Measurements from ENCODE around the gene NASP.

NASP gene

DNA sequence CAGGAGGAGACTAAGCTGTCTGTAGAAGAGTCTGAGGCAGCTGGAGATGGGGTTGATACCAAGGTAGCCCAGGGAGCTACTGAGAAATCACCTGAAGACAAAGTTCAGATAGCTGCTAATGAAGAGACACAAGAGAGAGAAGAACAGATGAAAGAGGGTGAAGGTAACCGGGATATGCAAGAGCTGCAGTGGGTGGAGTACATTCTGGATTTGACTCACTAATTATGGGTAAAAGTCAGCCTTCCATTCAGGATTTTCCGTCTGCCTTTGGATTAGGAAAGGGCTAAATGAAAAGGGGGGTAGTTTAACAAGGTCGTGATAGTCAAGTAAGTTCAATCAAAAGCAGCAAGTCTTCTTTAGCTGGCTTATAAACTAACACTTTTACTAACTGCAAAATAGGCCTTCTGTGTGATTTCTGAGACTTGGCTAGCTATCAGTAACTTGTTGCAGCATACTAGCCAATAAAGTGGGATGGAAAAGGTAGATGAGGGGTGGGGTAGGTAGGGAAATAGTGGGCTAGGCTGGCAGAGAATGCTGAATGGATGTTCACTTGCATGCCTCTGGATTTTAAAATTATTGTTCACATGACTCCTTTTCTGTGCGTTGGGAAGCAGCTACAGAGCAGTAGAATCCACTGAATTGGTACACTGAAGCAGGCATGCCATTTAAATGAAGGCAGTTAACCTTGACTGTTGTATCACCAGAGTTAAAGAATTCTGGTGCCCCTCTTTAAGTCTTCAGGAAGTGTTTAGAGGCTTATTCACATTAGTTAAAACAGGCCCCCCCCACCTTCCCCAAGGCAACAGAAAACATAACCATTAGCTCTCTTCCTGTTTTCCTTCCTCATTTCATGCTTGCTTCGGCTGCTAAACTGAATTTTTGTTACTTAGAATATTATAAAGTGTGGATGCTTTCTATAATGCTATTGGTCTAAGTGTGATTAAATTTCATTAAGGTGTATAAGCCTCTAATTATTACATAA is 24.6 kb downstream of the NASP start:
- TF ChIP-seq, protein P1, sequence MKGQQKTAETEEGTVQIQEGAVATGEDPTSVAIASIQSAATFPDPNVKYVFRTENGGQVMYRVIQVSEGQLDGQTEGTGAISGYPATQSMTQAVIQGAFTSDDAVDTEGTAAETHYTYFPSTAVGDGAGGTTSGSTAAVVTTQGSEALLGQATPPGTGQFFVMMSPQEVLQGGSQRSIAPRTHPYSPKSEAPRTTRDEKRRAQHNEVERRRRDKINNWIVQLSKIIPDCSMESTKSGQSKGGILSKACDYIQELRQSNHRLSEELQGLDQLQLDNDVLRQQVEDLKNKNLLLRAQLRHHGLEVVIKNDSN (IDR thresholded peaks at IDR 0.05), result no peak
- no peak for TF ChIP-seq YY1 (IDR thresholded peaks at IDR 0.05; ENCODE audit: low read depth)
- no peak for TF ChIP-seq NFIC (IDR thresholded peaks at IDR 0.05)
- no peak for TF ChIP-seq TEAD4 (IDR thresholded peaks at IDR 0.05)
- no peak for TF ChIP-seq TCF12 (IDR thresholded peaks at IDR 0.05; ENCODE audit: low read depth)
- no peak for TF ChIP-seq MAX (IDR thresholded peaks at IDR 0.05)

GRCh38 chr1:45610589-45611226 is 26.9 kb downstream of the NASP start:
- TF ChIP-seq, protein P1 (IDR thresholded peaks at IDR 0.05), result no peak
- no peak for TF ChIP-seq ZBTB7A (IDR thresholded peaks at IDR 0.05; ENCODE audit: low read depth)
- no peak for TF ChIP-seq CEBPB (IDR thresholded peaks at IDR 0.05)
- TF ChIP-seq RAD21 (IDR thresholded peaks at IDR 0.05; ENCODE audit: low read depth), result no peak
- TF ChIP-seq NFIC (IDR thresholded peaks at IDR 0.05), result no peak
- no peak for TF ChIP-seq REST (IDR thresholded peaks at IDR 0.05; ENCODE audit: low read depth)
- TF ChIP-seq EGR1 (IDR thresholded peaks at IDR 0.05), result no peak
- no peak for TF ChIP-seq FOXM1 (IDR thresholded peaks at IDR 0.05; ENCODE audit: borderline replicate concordance, low read depth)
- no peak for TF ChIP-seq EP300 (IDR thresholded peaks at IDR 0.05; ENCODE audit: borderline replicate concordance)
- no peak for TF ChIP-seq TEAD4 (IDR thresholded peaks at IDR 0.05)

- TF ChIP-seq FOXM1 (IDR thresholded peaks at IDR 0.05; ENCODE audit: borderline replicate concordance, low read depth), result no peak
- no peak for TF ChIP-seq RAD21 (IDR thresholded peaks at IDR 0.05; ENCODE audit: low read depth)
- no peak for TF ChIP-seq CEBPB (IDR thresholded peaks at IDR 0.05)
- TF ChIP-seq MAX (IDR thresholded peaks at IDR 0.05), result no peak
- TF ChIP-seq TCF12 (IDR thresholded peaks at IDR 0.05; ENCODE audit: low read depth), result no peak
- TF ChIP-seq YY1 (IDR thresholded peaks at IDR 0.05; ENCODE audit: low read depth), result no peak
- no peak for TF ChIP-seq REST (IDR thresholded peaks at IDR 0.05; ENCODE audit: low read depth)
- TF ChIP-seq TAF1 (IDR thresholded peaks at IDR 0.05; ENCODE audit: low read depth), result no peak
- TF ChIP-seq EGR1 (IDR thresholded peaks at IDR 0.05), result no peak
- TF ChIP-seq CREB1 (IDR thresholded peaks at IDR 0.05; ENCODE audit: low read depth), result no peak
- no peak for TF ChIP-seq TEAD4 (IDR thresholded peaks at IDR 0.05)
- no peak for TF ChIP-seq EP300 (IDR thresholded peaks at IDR 0.05; ENCODE audit: borderline replicate concordance)
- TF ChIP-seq ZBTB7A (IDR thresholded peaks at IDR 0.05; ENCODE audit: low read depth), result no peak
- TF ChIP-seq, protein P1 (IDR thresholded peaks at IDR 0.05), result no peak
- TF ChIP-seq NFIC (IDR thresholded peaks at IDR 0.05), result no peak
These were observed 29.2 kb downstream of the NASP start for GRCh38 chr1:45612941-45613579.

DNA sequence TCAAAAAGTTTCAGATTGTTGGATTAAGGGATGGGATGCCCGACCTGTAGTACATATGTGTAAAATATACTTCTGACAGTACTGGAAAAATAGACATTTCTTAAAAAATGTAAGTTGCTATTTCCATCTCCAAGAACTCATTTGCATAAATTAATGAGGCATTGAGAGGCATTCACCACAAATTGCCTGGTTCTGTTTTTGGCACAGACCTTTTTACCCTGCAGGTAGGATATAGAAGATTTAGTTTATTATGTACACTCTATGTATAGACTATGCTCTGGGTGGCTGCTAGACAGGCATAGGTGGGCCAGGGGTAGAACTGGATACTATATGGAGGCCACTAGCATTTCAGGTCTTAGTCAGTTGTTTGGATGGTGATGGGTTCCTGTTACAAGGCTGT is 32.0 kb downstream of the NASP start:
- TF ChIP-seq EGR1 (IDR thresholded peaks at IDR 0.05), result no peak

DNA sequence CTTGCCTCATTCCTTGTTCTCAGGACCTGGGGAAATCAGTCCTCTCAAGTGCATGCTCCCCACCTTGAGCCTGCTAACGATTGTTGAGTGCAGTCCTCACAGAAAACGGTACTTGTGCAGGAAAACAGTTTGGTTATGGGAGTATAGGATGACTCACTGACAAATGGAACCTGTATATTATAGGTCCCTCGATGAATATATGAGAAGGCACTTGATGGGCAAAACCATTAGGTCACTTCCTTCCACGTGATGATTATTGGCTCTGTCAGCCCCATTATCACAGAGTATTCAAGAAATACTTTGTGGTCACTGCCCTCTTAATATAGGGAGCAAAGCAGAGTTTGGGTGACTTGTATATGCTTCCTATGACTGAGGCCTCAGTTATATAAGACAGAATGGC is 33.8 kb downstream of the NASP start:
- TF ChIP-seq TAF1 (IDR thresholded peaks at IDR 0.05; ENCODE audit: low read depth), result no peak
- TF ChIP-seq CEBPB (IDR thresholded peaks at IDR 0.05), result no peak
- no peak for TF ChIP-seq MAX (IDR thresholded peaks at IDR 0.05)
- no peak for TF ChIP-seq REST (IDR thresholded peaks at IDR 0.05; ENCODE audit: low read depth)
- no peak for TF ChIP-seq EGR1 (IDR thresholded peaks at IDR 0.05)
- no peak for TF ChIP-seq TEAD4 (IDR thresholded peaks at IDR 0.05)
- TF ChIP-seq, protein P1 (IDR thresholded peaks at IDR 0.05), result no peak
- TF ChIP-seq ZBTB7A (IDR thresholded peaks at IDR 0.05; ENCODE audit: low read depth), result no peak
- no peak for TF ChIP-seq EP300 (IDR thresholded peaks at IDR 0.05; ENCODE audit: borderline replicate concordance)
- TF ChIP-seq CREB1 (IDR thresholded peaks at IDR 0.05; ENCODE audit: low read depth), result no peak
- TF ChIP-seq NFIC (IDR thresholded peaks at IDR 0.05), result no peak
- TF ChIP-seq YY1 (IDR thresholded peaks at IDR 0.05; ENCODE audit: low read depth), result no peak
- TF ChIP-seq TCF12 (IDR thresholded peaks at IDR 0.05; ENCODE audit: low read depth), result no peak
- no peak for TF ChIP-seq FOXM1 (IDR thresholded peaks at IDR 0.05; ENCODE audit: borderline replicate concordance, low read depth)
- TF ChIP-seq RAD21 (IDR thresholded peaks at IDR 0.05; ENCODE audit: low read depth), result no peak

All from Ishikawa (cell line).